GM20000 (cell line): ENCODE data around the gene PARVG.

Experiments used
- DNase-seq: peaks from one replicate; pipeline ENCODE4 v3.0.0; 2012; ENCODE audit warnings: low spot score
- CTCF ChIP-seq: IDR thresholded peaks from 2 replicates; pipeline ENCODE4 v1.5.1; 2012; ENCODE audit warnings: mild to moderate bottlenecking, control low read depth; ENCODE audit errors: extremely low read depth, missing control alignments

The PARVG gene

DNA sequence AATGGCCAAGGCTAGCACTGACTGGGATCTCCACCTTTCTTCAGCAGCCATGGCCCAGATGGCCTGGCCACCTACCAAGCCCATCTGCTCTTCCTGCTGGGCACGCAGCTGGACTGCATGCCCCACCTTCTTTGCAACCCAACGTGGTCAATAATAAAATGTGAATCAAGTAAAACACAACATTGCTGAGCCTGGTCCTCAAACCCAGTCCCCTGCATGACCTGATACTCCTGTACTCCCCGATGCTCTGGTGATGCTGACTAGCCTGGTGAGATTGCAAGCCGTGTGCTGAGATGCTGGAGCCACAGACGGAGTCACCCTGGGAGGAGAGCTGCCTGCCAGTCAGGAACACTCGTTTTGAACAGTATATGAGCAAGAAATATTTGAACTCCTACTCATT lies 34.0 kb downstream of the PARVG start:
- no peak for TF ChIP-seq CTCF
- DNase-seq: peak; percentile 7

GRCh38 chr22:44215287-44215686 lies 34.6 kb downstream of the PARVG start:
- DNase-seq: peak; percentile 2
- TF ChIP-seq CTCF: no peak

- no peak for TF ChIP-seq CTCF
- DNase-seq: peak; percentile 1
Observed at GRCh38 chr22:44217346-44217745, 36.6 kb downstream of the PARVG start.

GRCh38 chr22:44218071-44218470 lies 37.3 kb downstream of the PARVG start:
- DNase-seq: peak; percentile 9
- TF ChIP-seq CTCF: no peak

DNA sequence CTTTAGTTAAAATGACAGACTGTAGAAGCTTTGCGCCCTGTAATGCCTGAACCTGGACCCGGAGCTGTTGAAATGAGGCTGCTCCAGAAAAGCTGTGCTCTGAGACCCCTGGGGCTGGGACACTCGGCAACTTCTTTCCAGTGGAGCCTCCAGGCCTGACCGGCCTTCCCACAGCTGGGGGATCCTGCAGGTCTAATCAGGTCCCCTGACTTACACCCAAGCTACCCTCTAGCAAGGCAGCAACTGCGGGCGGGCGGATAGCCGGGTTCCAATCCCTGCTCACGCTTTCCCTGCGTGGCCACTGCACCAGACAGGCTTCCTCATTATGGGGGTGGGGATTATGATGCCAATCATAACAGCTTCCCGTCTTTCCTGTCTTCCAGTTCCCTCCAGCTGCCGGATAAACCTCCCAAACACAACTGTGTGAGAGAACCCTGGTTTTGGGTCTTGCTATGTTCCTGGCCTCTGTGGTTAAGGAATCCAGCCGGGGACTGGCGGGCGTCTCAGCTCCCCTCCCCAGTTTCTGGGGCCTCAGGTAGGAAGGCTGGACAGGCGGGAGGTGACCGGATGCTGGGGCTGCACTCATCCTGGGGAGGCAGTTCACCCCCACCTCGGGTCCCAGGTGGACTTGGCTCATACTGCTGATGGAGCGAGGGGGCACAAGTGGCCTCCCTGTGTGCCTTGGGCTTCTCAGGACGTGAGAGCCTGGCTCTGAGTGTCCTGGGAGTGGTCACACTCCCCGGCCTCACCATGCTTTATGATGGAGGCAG lies 38.6 kb downstream of the PARVG start:
- peak; percentile 2 for DNase-seq
- no peak for TF ChIP-seq CTCF

GRCh38 chr22:44220727-44221680 lies 40.3 kb downstream of the PARVG start:
- no peak for TF ChIP-seq CTCF
- no peak for DNase-seq
